Spleen (tissue), 11 donors: ENCODE data around the gene RFX1. TPM values are rescaled to one million over a fixed set of nuclear protein-coding genes. Genes with fewer than 3 reads are reported as not detected.

Source experiments
- DNase-seq: peaks from one replicate; pipeline ENCODE4 v3.0.0-alpha.2; 2020
- H3K27ac ChIP-seq, 8 donors: fragments of 200-600 bp; sonication (generic) in 7 of 8; 1 replicate in 4 of 8; 2 replicates in 4 of 8; pipeline versions ENCODE4 v1.5.0 to v1.8.0; 2016 to 2021; ENCODE audit warnings: inconsistent platforms in 4 of 8, mild to moderate bottlenecking in 4 of 8, moderate library complexity in 1 of 8
- H3K27me3 ChIP-seq, 7 donors: fragments of 200-600 bp; sonication (generic) in 6 of 7; replicated peaks in 1 of 7; 1 replicate in 4 of 7; 2 replicates in 3 of 7; pipeline versions ENCODE4 v1.5.0 to v1.8.0; 2016 to 2021; ENCODE audit warnings: inconsistent platforms in 3 of 7, mild to moderate bottlenecking in 1 of 7
- H3K36me3 ChIP-seq, 6 donors: fragments of 200-600 bp; sonication (generic) in 5 of 6; 1 replicate in 4 of 6; 2 replicates in 2 of 6; pipeline versions ENCODE4 v1.5.0 to v1.8.0; 2016 to 2021; ENCODE audit warnings: inconsistent platforms in 2 of 6
- H3K4me1 ChIP-seq, 6 donors: fragments of 200-600 bp; sonication (generic) in 5 of 6; 1 replicate in 3 of 6; 2 replicates in 3 of 6; pipeline versions ENCODE4 v1.5.0 to v1.8.0; 2016 to 2021; ENCODE audit warnings: inconsistent platforms in 3 of 6
- H3K4me3 ChIP-seq, 8 donors: fragments of 200-600 bp; sonication (generic) in 7 of 8; 1 replicate in 4 of 8; 2 replicates in 4 of 8; pipeline versions ENCODE4 v1.5.0 to v1.8.0; 2016 to 2021; ENCODE audit warnings: inconsistent platforms in 4 of 8, mild to moderate bottlenecking in 4 of 8, moderate library complexity in 2 of 8
- H3K9me3 ChIP-seq, 8 donors: fragments of 200-600 bp; sonication (generic) in 7 of 8; 1 replicate in 4 of 8; 2 replicates in 4 of 8; pipeline versions ENCODE4 v1.5.0 to v1.8.0; 2016 to 2021; ENCODE audit warnings: inconsistent platforms in 4 of 8
- POLR2A ChIP-seq, 3 donors: fragments of 450-650 bp; IDR thresholded peaks; one replicate each; pipeline ENCODE4 v1.5.1; 2017; ENCODE audit warnings: antibody characterized with exemption in 3 of 3, mild to moderate bottlenecking in 1 of 3
- POLR2AphosphoS5 ChIP-seq, 3 donors: sonication (generic); formaldehyde crosslinking; IDR thresholded peaks; one replicate each; pipeline ENCODE4 v1.5.1; 2017; ENCODE audit warnings: antibody characterized with exemption in 3 of 3
- WGBS, 5 donors: extraction: QIAGEN DNeasy Blood & Tissue Kit in 3 of 5; methylation state at CpG; one replicate each; pipeline versions ENCODE4 v1.1.5 to v1.1.7; 2013 to 2018; 5-methylcytosine and 5-hydroxymethylcytosine counted together
- intact Hi-C: fragments of 100-400 bp; cut with DNase I; formaldehyde crosslinking; loops from one replicate; pipeline ENCODE4 v1.15.0; 2023; ENCODE audit warnings: low total_unique reads
- polyA plus RNA-seq, 3 donors: library from polyadenylated mRNA; stranded (reverse); fragments of 200-250 nt; gene quantifications; one replicate each; pipeline ENCODE4 v1.2.1, GENCODE V29; 2013
- total RNA-seq, 7 donors: library from RNA; depleted of rRNA in 3 of 7; stranded (reverse); fragments of >200 nt in 3 of 7; fragmentation: NEBNext Ultra II Directional in 4 of 7; extraction: Animal tissue kit (Norgen Biotek cat#: 25700) in 4 of 7; gene quantifications; one replicate each; pipeline versions ENCODE4 v1.1.0 to v1.2.1, GENCODE V29; 2016 to 2021
- TF ChIP-seq, protein P1 (sequence below), 11 experiments: fragments of 200-600 bp in 7 of 11; fragments of 450-650 bp in 4 of 11; sonication (generic) in 4 of 11; IDR thresholded peaks in 8 of 11; conservative IDR thresholded peaks in 3 of 11; 1 replicate in 7 of 11; 2 replicates in 4 of 11; pipeline versions ENCODE4 v1.4.0 to v1.8.0; 2016 to 2021; ENCODE audit warnings: antibody characterized with exemption in 11 of 11, inconsistent platforms in 4 of 11, mild to moderate bottlenecking in 1 of 11
- donor health status: healthy with polysubstance abuse.
- donor health status: DM: no; HTN: no; CAD: no; lungs with moderate emphysema.
- donor health status: DM: no; HTN: no; CAD: no.
- donor health status: Bipolar disorder and iron deficiency.
- donor health status: healthy.
- donor health status: DM: no; HTN: no; CAD: no.
- donor health status: DM: yes; HTN: yes; CAD: no.

RFX1 gene
- total and polyA plus RNA-seq, 10 donors: 2.2 to 22.4 (median 10.9) TPM

- Histone ChIP-seq H3K27me3 (no peaks in the 10 kb centered on the region), H3K27ac (peak overlapping the region in 6 of 8 donors; percentile 82 to 94 (median 92)), H3K36me3 (peaks cover 4 to 41% (median 36%) of the 10 kb centered on the region in 6 donors), H3K9me3 (no peaks in the 10 kb centered on the region), H3K4me1 (peaks cover 15 to 32% (median 22%) of the 10 kb centered on the region in 6 donors), H3K4me3 (peak overlapping the region; percentile 70 to 93 (median 78))
- DNase-seq: no peak
- 6 to 16% (median 10%) methylated on average over 11 to 13 of the region's 13 CpGs for WGBS, 5 donors
- intact Hi-C loops: loop anchor here (10.0 kb wide), 1 partner anchor 82 kb away; the partner anchor contains the start of gene IL27RA
- TF ChIP-seq POLR2A (IDR thresholded peaks at IDR 0.05) (no peak), POLR2AphosphoS5 (IDR thresholded peaks at IDR 0.05) (no peak)
- TF ChIP-seq, protein P1, sequence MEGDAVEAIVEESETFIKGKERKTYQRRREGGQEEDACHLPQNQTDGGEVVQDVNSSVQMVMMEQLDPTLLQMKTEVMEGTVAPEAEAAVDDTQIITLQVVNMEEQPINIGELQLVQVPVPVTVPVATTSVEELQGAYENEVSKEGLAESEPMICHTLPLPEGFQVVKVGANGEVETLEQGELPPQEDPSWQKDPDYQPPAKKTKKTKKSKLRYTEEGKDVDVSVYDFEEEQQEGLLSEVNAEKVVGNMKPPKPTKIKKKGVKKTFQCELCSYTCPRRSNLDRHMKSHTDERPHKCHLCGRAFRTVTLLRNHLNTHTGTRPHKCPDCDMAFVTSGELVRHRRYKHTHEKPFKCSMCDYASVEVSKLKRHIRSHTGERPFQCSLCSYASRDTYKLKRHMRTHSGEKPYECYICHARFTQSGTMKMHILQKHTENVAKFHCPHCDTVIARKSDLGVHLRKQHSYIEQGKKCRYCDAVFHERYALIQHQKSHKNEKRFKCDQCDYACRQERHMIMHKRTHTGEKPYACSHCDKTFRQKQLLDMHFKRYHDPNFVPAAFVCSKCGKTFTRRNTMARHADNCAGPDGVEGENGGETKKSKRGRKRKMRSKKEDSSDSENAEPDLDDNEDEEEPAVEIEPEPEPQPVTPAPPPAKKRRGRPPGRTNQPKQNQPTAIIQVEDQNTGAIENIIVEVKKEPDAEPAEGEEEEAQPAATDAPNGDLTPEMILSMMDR (IDR thresholded peaks at IDR 0.05 in 8 of 11, conservative IDR thresholded peaks at IDR 0.05 in 3 of 11): no peak
Measured at GRCh38 chr19:13952931-13953531, 53.1 kb downstream of the RFX1 start.

DNA sequence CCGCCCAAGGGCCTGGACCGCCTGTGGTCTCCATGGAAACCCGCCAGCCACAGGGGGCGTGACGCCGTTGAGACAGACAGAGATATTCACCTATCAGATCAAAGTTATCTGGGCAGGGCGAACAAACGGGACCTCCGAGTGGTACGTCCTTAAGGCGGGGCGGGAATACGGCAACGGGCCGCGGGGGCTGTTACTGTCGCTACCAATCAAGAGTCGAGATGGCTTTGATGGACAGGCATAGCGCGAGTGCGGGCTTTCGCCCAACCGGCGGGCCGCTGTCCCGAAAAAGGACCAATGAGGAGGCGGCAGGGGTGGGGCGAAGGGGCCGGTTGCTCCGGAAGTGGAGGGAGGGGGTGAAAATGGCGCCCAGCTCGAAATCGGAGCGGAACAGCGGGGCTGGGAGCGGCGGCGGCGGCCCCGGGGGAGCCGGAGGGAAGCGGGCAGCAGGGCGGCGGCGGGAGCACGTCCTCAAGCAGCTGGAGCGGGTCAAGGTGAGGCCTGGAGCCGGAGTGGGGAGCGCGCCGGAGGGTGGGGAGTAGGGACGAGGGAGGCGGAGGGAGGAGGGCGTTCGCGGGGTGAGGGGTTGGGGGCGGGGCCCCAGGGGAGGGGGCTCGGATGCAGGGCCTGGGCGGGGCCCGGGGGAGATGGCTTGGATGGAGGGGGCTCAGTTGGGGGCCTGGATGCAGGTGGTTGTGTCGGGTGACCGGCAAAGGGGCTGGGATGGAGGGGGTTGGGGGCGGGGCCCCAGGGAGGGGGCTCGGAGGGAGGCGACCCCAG, 53.8 kb downstream of the RFX1 start, which contains the start of gene DCAF15:
DCAF15 (plus strand) TSS at position 356 of the 777 bp plus-strand sequence; CDS start at position 360, 4 bp downstream.
- peak within 1 kb of the TSS; percentile 82 to 94 (median 88) for H3K27ac ChIP-seq
- peaks cover 4 to 34% (median 29%) of the 10 kb centered on the region in 6 donors for H3K36me3 ChIP-seq
- peak within 1 kb of the TSS; percentile 70 to 93 (median 78) for H3K4me3 ChIP-seq
- H3K27me3 ChIP-seq: no peaks in the 10 kb centered on the region
- peaks cover 15 to 32% (median 22%) of the 10 kb centered on the region in 6 donors for H3K4me1 ChIP-seq
- intact Hi-C loops: loop anchor here (10.0 kb wide), 1 partner anchor 82 kb away; the partner anchor contains the start of gene IL27RA
- peak; percentile 82 to 90 (median 83) for TF ChIP-seq POLR2AphosphoS5 (IDR thresholded peaks at IDR 0.05)
- TF ChIP-seq POLR2A (IDR thresholded peaks at IDR 0.05): no peak
- TF ChIP-seq, protein P1 (IDR thresholded peaks at IDR 0.05 in 8 of 11, conservative IDR thresholded peaks at IDR 0.05 in 3 of 11): peak in 3 of 11 experiments; percentile 36 to 44 (median 41)
- peak; percentile 99 for DNase-seq
- 0 to 3% (median 1%) methylated on average over 44 to 62 of the region's 65 CpGs for WGBS, 5 donors
- no peaks in the 10 kb centered on the region for H3K9me3 ChIP-seq

GRCh38 chr19:13951799-13952153, 54.3 kb downstream of the RFX1 start:
- intact Hi-C loops: loop anchor here (10.0 kb wide), 1 partner anchor 83 kb away; the partner anchor contains the start of gene IL27RA
- Histone ChIP-seq H3K27ac (peak overlapping the region in 5 of 8 donors; percentile 86 to 94 (median 93)), H3K27me3 (no peaks in the 10 kb centered on the region), H3K36me3 (peaks cover 4 to 29% (median 23%) of the 10 kb centered on the region in 6 donors), H3K4me1 (peaks cover 15 to 32% (median 22%) of the 10 kb centered on the region in 6 donors), H3K9me3 (no peaks in the 10 kb centered on the region), H3K4me3 (peak overlapping the region; percentile 28 to 93 (median 76))
- no peak for DNase-seq
- TF ChIP-seq, protein P1 (IDR thresholded peaks at IDR 0.05 in 8 of 11, conservative IDR thresholded peaks at IDR 0.05 in 3 of 11): no peak
- TF ChIP-seq POLR2A (IDR thresholded peaks at IDR 0.05) (no peak), POLR2AphosphoS5 (IDR thresholded peaks at IDR 0.05) (no peak)
- 9 to 13% (median 12%) methylated on average over 20 of the region's 20 CpGs for WGBS, 5 donors
